Measurements from ENCODE around the gene SETD1A.

DNA sequence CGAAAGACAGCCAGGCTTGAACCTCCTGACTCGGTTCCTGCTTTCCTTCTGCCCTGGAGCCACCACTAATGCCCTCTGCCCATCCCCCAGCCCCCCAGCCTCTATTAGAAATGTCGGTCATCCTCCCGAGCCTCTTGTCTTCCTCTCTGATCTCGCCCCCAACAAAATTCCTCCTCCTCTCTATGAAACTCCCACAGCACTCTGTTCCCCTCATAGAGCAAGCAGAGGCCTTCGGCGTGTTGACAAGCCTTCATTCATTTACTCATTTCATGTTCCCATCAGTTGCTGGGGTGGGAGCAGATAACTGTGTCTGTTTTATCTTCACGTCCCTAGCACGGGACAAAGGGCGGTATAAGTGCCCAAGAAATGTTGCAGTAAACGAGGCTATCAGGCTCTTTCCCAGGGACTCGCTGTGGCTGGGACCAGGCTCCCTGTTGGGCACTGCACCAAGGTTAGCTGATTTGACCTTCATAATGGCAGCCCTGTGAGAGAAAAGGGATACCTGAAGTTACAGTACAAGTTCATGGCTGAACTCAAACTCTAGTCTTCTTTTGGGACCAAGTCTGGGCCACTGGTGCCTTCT, 26.4 kb upstream of the SETD1A start:
- TF ChIP-seq CTCF (IDR thresholded peaks at IDR 0.05): no peak
- TF ChIP-seq POLR2A (IDR thresholded peaks at IDR 0.05): no peak
- TF ChIP-seq EP300 (IDR thresholded peaks at IDR 0.05): no peak
- TF ChIP-seq POLR2AphosphoS5 (IDR thresholded peaks at IDR 0.05): no peak

All from upper lobe of left lung (tissue), 4 donors.